Neural cell (in vitro differentiated cells): ENCODE results near the gene DPYSL4. TPM values are rescaled to one million over a fixed set of nuclear protein-coding genes. Genes with fewer than 3 reads are reported as not detected.

ENCODE experiments used
- H2AFZ ChIP-seq: fragments of 200-600, 300-800 bp; sonication (generic), shearing (Covaris generic); 2 replicates; pipeline ENCODE4 v1.6.0; 2014; ENCODE audit warnings: low read depth, mild to moderate bottlenecking, antibody characterized with exemption, low read length, moderate library complexity
- H3F3A ChIP-seq: fragments of 200-600 bp; shearing (Covaris generic); 2 replicates; pipeline ENCODE4 v1.6.1; 2016; ENCODE audit warnings: mild to moderate bottlenecking, moderate library complexity, mixed read lengths, antibody characterized with exemption, low read length; ENCODE audit not compliant: insufficient read depth, poor library complexity, severe bottlenecking
- H3K27ac ChIP-seq: fragments of 200-600, 300-800 bp; sonication (generic), shearing (Covaris generic); 2 replicates; pipeline ENCODE4 v1.5.1; 2014; ENCODE audit warnings: mild to moderate bottlenecking, low read length, moderate library complexity
- H3K27me3 ChIP-seq: fragments of 300-800, 200-600 bp; sonication (generic), shearing (Covaris generic); 2 replicates; pipeline ENCODE4 v1.6.0; 2014; ENCODE audit warnings: mild to moderate bottlenecking, low read depth, low read length, moderate library complexity; ENCODE audit not compliant: insufficient read depth
- H3K36me3 ChIP-seq: fragments of 300-800, 200-600 bp; sonication (generic), shearing (Covaris generic); 2 replicates; pipeline ENCODE4 v1.5.1; 2014; ENCODE audit warnings: mild to moderate bottlenecking, antibody characterized with exemption, low read length, moderate library complexity; ENCODE audit not compliant: insufficient read depth
- H3K4me2 ChIP-seq: fragments of 300-800, 200-600 bp; sonication (generic), shearing (Covaris generic); 2 replicates; pipeline ENCODE4 v1.6.0; 2014; ENCODE audit warnings: mild to moderate bottlenecking, low read length
- H3K4me3 ChIP-seq: fragments of 300-800, 200-600 bp; sonication (generic), shearing (Covaris generic); 2 replicates; pipeline ENCODE4 v1.5.1; 2014; ENCODE audit warnings: mild to moderate bottlenecking, low read length, moderate library complexity
- H3K79me2 ChIP-seq: fragments of 200-600 bp; shearing (Covaris generic); replicated peaks from 2 replicates; pipeline ENCODE4 v1.6.0; 2014; ENCODE audit warnings: mild to moderate bottlenecking, low read length, moderate library complexity; ENCODE audit not compliant: insufficient read depth
- H3K9ac ChIP-seq: fragments of 300-800, 200-600 bp; sonication (generic), shearing (Covaris generic); 2 replicates; pipeline ENCODE4 v1.6.1; 2016; ENCODE audit warnings: mild to moderate bottlenecking, low read length, mixed read lengths
- H3K9me2 ChIP-seq: fragments of 200-600 bp; shearing (Covaris generic); 2 replicates; pipeline ENCODE4 v1.6.1; 2016; ENCODE audit warnings: mild to moderate bottlenecking, low read length, mixed read lengths; ENCODE audit not compliant: insufficient read depth
- H3K9me3 ChIP-seq: fragments of 200-600, 300-800 bp; sonication (generic), shearing (Covaris generic); 2 replicates; pipeline ENCODE4 v1.6.1; 2016; ENCODE audit warnings: mild to moderate bottlenecking, mixed run types, low read length, moderate library complexity, mixed read lengths
- H4K20me1 ChIP-seq: fragments of 200-600 bp; shearing (Covaris generic); 2 replicates; pipeline ENCODE4 v1.6.1; 2016; ENCODE audit warnings: mild to moderate bottlenecking, mixed run types; ENCODE audit not compliant: insufficient read depth
- EP300 ChIP-seq: fragments of 450-650 bp; conservative IDR thresholded peaks from 2 replicates; pipeline ENCODE4 v1.6.1; 2014; ENCODE audit warnings: antibody characterized with exemption, mild to moderate bottlenecking, moderate library complexity; ENCODE audit not compliant: poor library complexity, severe bottlenecking
- EZH2 ChIP-seq: fragments of 200-600, 300-800 bp; shearing (Covaris generic), sonication (generic); IDR thresholded peaks from 2 replicates; pipeline ENCODE4 v1.6.1; 2014; ENCODE audit warnings: antibody characterized with exemption, low read length, borderline replicate concordance, mild to moderate bottlenecking; ENCODE audit not compliant: insufficient read depth, poor library complexity, severe bottlenecking
- MXI1 ChIP-seq: fragments of 450-650 bp; conservative IDR thresholded peaks from 2 replicates; pipeline ENCODE4 v1.6.1; 2014; ENCODE audit warnings: antibody characterized with exemption, mild to moderate bottlenecking; ENCODE audit not compliant: poor library complexity, severe bottlenecking
- POLR2AphosphoS5 ChIP-seq: IDR thresholded peaks from 2 replicates; pipeline ENCODE4 v1.6.1; 2012
- RAD21 ChIP-seq: fragments of 450-650 bp; conservative IDR thresholded peaks from 2 replicates; pipeline ENCODE4 v1.6.1; 2014; ENCODE audit warnings: antibody characterized with exemption, mild to moderate bottlenecking, moderate library complexity
- REST ChIP-seq: IDR thresholded peaks from 2 replicates; pipeline ENCODE4 v1.6.1; 2012; ENCODE audit warnings: borderline replicate concordance
- SMC3 ChIP-seq: fragments of 450-650 bp; conservative IDR thresholded peaks from 2 replicates; pipeline ENCODE4 v1.6.1; 2014; ENCODE audit warnings: antibody characterized with exemption, mild to moderate bottlenecking, moderate library complexity; ENCODE audit not compliant: poor library complexity
- TAF1 ChIP-seq: IDR thresholded peaks from 2 replicates; pipeline ENCODE4 v1.6.1; 2012; ENCODE audit warnings: low read depth
- polyA plus RNA-seq: library from polyadenylated mRNA; depleted of rRNA; stranded (reverse); fragments of >200 nt; gene quantifications from 2 replicates; pipeline ENCODE4 v1.2.3, GENCODE V29; 2014
- TF ChIP-seq, protein P1 (sequence below): fragments of 450-650 bp; IDR thresholded peaks from 2 replicates; pipeline ENCODE4 v1.5.1; 2014; ENCODE audit warnings: antibody characterized with exemption, mild to moderate bottlenecking, moderate library complexity; ENCODE audit not compliant: poor library complexity, severe bottlenecking

Gene DPYSL4
- polyA plus RNA-seq, 1 donor from 2014 or later, result 116 TPM

DNA sequence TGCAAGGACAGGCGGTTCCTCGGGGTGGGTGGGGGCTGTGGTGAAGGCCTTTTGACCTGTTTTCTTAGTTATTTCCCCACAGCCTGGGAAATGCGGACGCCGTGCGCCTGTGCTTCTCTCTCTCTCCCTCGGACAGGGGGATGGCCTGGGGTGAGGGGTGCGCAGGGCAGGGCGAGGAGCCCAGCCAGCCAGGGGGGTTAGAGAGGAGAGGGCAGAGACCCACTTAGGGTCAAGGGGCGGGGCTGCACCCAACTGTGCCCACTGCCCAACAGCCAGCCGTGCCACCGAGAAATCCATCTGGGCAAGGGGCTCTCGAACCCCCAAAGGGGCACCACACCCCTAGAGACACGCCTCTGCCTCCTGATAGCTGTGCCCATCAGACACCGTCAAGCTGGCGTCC is 53.8 kb downstream of the DPYSL4 start:
- no peaks in the 10 kb centered on the region for H3K27me3 ChIP-seq
- H3K27ac ChIP-seq, result no peak overlapping the region
- no peaks in the 10 kb centered on the region for H4K20me1 ChIP-seq
- H3K9me2 ChIP-seq, result no peaks in the 10 kb centered on the region
- H3K79me2 ChIP-seq, result no peaks in the 10 kb centered on the region
- TF ChIP-seq SMC3 (no peak), TAF1 (no peak), EP300 (no peak), REST (no peak), RAD21 (no peak), POLR2AphosphoS5 (no peak), MXI1 (no peak), EZH2 (no peak)
- TF ChIP-seq, protein P1, sequence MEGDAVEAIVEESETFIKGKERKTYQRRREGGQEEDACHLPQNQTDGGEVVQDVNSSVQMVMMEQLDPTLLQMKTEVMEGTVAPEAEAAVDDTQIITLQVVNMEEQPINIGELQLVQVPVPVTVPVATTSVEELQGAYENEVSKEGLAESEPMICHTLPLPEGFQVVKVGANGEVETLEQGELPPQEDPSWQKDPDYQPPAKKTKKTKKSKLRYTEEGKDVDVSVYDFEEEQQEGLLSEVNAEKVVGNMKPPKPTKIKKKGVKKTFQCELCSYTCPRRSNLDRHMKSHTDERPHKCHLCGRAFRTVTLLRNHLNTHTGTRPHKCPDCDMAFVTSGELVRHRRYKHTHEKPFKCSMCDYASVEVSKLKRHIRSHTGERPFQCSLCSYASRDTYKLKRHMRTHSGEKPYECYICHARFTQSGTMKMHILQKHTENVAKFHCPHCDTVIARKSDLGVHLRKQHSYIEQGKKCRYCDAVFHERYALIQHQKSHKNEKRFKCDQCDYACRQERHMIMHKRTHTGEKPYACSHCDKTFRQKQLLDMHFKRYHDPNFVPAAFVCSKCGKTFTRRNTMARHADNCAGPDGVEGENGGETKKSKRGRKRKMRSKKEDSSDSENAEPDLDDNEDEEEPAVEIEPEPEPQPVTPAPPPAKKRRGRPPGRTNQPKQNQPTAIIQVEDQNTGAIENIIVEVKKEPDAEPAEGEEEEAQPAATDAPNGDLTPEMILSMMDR, result no peak
- no peak overlapping the region for H2AFZ ChIP-seq
- no peak overlapping the region for H3K4me3 ChIP-seq
- H3K4me2 ChIP-seq, result no peak overlapping the region
- no peaks in the 10 kb centered on the region for H3F3A ChIP-seq
- no peak overlapping the region for H3K9ac ChIP-seq
- H3K36me3 ChIP-seq, result no peaks in the 10 kb centered on the region
- no peaks in the 10 kb centered on the region for H3K9me3 ChIP-seq

- no peaks in the 10 kb centered on the region for H3K36me3 ChIP-seq
- no peak overlapping the region for H3K4me2 ChIP-seq
- H4K20me1 ChIP-seq, result no peaks in the 10 kb centered on the region
- no peak overlapping the region for H3K27ac ChIP-seq
- H3F3A ChIP-seq, result no peaks in the 10 kb centered on the region
- H2AFZ ChIP-seq, result no peak overlapping the region
- no peak overlapping the region for H3K9ac ChIP-seq
- no peaks in the 10 kb centered on the region for H3K79me2 ChIP-seq
- no peaks in the 10 kb centered on the region for H3K27me3 ChIP-seq
- no peak overlapping the region for H3K4me3 ChIP-seq
- H3K9me3 ChIP-seq, result no peaks in the 10 kb centered on the region
- no peaks in the 10 kb centered on the region for H3K9me2 ChIP-seq
- no peak for TF ChIP-seq REST
- TF ChIP-seq TAF1, result no peak
- TF ChIP-seq MXI1, result no peak
- TF ChIP-seq, protein P1, result no peak
- TF ChIP-seq EZH2, result no peak
- no peak for TF ChIP-seq POLR2AphosphoS5
- TF ChIP-seq EP300, result no peak
- TF ChIP-seq SMC3, result no peak
- TF ChIP-seq RAD21, result no peak
Observed at GRCh38 chr10:132241086-132241485, 54.3 kb downstream of the DPYSL4 start.
